ENCODE measurements around the gene TWF2.
A peak's percentile ranks its signal among the peaks of the same experiment; 100 is the strongest.
"Not testable (repeated sequence)": the region's sequence is repeated elsewhere in the genome, so short reads cannot be mapped to it uniquely, and the experiment has no call there.

The TWF2 gene

GRCh38 chr3:52238761-52239701 is at the start of gene TWF2:
TWF2 (minus strand) TSS chr3:52239158; CDS start chr3:52239016, 142 bp downstream.
- DNase-seq = peak; percentile 83

DNA sequence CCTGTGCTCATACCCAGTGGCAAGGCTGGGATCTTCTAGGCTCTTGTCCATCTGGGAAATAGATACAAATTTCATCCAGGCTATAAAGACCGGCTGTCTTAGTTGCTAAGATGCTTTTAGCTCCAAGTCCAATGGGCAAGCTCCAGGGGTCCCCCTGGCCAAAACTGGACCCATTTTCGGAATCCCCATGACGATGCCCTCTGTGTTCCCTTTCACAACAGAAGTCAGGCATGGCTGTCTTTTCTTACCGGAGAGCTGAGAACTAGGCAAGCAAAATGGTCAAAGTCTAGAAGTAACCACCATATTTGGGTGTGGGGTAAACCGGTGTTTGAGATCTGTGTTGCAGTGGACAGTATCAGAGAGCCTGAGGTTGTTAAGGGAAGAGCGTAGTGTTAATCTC is 49.7 kb upstream of the TWF2 start:
- no peak for DNase-seq

DNA sequence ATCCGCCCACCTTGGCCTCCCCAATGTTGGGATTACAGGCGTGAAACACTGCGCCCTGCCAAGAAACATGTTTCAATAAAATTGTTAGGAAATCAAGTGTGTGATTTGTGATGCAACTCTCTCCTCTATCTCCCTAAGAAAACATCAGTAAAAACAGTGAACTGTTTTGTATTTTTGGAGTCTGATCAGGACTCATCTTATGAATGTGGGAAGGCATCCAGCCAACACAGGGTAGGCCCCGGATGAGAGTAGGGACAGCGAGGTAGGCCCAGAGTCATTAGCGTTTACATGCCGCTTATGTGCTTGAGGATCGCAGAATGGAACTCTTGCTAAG is 47.8 kb upstream of the TWF2 start:
- no peak for DNase-seq

DNA sequence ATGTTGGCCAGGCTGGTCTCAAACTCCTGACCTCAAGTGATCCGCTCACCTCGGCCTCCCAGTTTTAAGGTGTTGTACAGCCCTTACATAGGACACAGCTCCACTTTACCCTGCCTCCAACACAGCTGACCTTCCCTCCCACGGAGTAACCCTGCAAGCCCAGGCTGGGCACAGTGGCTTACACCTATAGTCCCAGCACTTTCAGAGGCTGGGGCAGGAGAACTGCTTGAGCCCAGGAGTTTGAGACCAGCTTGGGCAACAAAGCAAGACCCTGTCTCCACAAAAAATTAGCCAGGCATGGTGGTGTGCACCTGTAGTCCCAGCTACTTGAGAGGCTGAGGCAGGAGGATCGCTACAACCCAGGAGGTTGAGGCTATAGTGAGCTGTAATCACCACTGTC is 45.1 kb upstream of the TWF2 start:
- DNase-seq = not testable (repeated sequence)

- no peak for DNase-seq
These were observed 44.3 kb upstream of the TWF2 start for GRCh38 chr3:52283306-52283705.

GRCh38 chr3:52281981-52282801 is 43.2 kb upstream of the TWF2 start:
- DNase-seq = peak; percentile 42

DNA sequence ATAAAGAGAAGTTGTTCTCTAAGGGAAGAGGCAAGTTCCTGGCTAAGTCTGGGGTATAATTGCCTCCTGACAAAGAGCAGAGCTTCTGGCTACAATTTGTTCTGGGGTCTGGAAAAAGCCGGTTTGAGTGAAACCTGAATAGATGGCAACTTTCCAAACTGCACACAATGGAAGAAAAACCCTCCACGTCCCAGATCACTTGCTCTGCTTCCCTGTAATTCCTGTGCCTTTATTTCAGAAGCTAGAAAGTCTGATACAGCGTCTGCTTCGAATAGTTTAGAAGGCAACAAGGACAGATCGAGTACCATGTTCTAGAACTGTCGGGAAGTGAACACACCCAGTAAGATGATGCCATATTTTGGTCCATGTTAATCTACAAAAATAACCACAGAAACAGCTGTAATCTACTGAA is 41.1 kb upstream of the TWF2 start:
- no peak for DNase-seq

GRCh38 chr3:52279596-52279995 is 40.6 kb upstream of the TWF2 start:
- DNase-seq = no peak

DNA sequence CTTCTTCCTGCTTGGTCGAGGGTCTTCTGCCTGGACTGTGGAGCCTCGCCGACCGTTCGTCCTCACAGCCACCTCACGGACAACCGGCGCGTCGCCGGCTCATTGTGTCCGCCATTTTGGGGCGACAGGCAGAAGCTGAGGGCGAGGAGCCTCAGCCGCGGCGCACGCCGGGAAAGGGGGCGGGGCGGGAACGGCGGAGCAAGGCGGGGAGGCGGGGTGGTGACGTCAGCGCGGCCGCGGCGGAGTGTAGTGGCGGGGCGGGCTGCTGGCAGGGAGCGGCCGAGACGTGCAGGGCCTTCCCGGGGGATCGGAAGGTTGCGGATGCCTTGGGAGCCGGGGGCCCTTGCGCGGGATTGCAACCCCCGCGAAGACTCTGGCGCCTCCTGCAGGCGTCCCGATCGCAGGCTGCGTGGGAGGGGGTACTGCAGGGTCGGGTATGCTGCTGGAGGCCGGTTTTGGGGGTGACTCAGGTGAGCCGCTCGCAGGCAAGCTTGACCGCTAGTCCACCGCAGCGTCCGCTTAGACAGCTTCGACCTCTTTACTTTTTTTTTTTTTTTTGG is 39.6 kb upstream of the TWF2 start, which contains the start of gene WDR82:
Gene WDR82, minus strand, starts transcription at position 140 of the 560 bp plus-strand sequence. CDS start 288 bp downstream, outside the sequence.
- peak; percentile 97 for DNase-seq

GRCh38 chr3:52277972-52278509 is 39.1 kb upstream of the TWF2 start:
- DNase-seq = no peak

GRCh38 chr3:52277071-52277964 is 38.4 kb upstream of the TWF2 start:
- DNase-seq = peak; percentile 69

DNA sequence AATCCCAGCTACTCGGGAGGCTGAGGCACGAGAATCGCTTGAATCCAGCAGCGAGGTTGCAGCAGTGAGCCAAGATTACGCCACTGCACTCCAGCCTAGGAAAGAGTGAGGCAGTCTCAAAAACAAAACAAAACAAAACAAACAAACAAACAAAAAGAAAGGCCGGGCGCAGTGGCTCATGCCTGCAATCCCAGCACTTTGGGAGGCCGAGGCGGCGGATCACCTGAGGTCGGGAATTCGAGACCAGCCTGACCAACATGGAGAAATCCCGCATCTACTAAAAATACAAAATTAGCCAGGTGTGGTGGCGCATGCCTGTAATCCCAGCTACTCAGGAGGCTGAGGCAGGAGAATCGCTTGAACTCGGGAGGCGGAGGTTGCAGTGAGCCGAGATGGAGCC is 35.8 kb upstream of the TWF2 start:
- DNase-seq = not testable (repeated sequence)

- DNase-seq = no peak
These were observed 33.9 kb upstream of the TWF2 start for GRCh38 chr3:52272831-52273230.

- not testable (repeated sequence) for DNase-seq
These were observed 33.2 kb upstream of the TWF2 start for GRCh38 chr3:52272172-52272571.

DNA sequence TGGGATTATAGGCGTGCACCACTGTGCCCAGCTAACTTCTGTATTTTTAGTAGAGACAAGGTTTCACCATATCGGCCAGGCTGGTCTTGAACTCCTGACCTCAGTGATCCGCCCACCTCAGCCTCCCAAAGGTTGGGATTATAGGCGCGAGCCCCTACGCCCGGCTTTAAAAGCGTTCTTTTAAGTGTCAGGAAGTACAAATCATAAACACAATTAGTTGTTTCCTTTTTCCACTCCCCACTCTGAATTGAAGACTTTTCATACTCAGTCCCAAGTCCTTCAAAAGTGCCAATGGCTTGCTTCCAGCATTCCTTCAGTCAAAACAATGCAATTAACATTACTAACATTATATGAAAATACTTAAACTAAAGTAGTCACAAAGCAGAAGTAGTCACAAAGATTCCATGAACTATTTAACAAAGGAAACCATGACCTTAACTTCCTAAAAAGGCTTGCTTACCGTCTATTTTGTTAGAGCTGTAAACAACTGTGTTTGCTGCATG is 31.3 kb upstream of the TWF2 start:
- no peak for DNase-seq

- no peak for DNase-seq
These were observed 30.8 kb upstream of the TWF2 start for GRCh38 chr3:52269776-52270175.

DNA sequence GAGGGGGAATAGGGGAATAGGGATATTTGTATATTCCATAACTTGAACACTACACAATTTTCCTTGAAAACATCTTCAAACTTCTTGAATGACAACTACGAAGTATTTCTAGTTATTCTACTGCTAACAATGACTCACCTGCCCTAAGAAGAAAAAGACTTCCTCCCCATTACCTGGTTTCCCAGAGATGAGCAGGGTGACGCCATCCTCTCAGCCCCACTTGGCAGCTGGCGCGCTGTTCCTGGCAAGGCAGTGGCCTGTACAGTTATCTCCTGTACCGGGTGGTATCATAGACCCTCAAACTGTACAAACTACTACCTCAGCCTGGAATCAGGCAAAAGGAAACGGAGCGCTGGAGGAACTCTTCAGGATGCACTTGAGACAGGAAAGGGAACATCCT is 29.1 kb upstream of the TWF2 start:
- no peak for DNase-seq

DNA sequence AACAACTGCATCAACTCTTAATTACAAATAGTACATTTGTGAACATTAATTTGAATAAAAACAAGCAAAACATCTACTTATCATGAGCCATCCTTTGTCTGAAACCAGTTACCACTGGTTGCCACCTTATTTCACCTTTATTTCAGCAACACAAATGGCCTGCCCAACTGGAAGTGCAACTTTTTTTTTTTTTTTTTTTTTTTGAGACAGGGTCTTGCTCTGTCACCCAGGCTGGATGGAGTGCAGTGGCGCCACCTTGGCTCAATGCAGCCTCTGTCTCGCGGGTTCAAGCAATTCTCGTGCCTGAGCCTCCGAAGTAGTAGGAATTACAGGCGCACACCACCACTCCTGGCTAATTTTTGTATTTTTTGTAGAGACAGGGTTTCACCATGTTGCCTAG is 26.4 kb upstream of the TWF2 start:
- DNase-seq = no peak

DNA sequence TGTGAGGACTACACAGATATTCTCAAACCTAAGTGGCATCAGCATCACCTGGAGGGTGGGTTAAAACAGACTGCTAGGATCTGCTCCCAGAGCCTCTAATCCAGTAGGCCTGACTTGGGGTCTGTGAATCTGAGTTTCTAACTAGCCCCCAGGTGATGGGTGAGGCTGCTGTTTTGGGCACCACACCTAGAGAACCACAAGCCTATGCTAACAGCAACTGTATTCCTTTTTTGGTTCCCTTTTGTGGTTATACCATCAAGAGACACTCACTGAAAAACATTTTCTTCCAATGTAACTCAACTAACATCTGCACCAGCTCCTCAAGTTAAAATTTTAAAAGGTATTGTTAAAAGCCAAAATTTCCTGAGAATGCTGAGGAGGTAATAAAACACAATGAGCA is 23.5 kb upstream of the TWF2 start:
- DNase-seq = no peak

DNA sequence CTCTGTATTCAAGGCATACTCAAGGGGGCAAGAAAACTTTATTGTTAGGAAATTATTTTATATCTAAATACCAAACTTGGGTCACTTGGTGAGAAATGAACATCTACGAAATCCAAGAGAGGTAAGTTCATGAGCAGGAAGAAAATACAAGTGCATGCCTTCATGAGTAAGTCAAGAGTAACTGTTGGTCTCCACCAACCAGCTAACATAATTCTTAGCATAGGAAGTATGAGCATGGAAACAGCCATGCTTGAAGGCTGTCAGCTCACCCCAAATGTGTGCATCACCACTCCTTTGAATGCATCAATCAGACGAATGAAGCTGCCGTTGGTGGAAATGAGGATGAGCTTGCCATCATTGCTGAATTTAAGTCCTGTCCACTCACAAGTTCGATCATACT is 20.5 kb upstream of the TWF2 start:
- DNase-seq = no peak

- DNase-seq = no peak
These were observed 20.1 kb upstream of the TWF2 start for GRCh38 chr3:52259035-52259434.

DNA sequence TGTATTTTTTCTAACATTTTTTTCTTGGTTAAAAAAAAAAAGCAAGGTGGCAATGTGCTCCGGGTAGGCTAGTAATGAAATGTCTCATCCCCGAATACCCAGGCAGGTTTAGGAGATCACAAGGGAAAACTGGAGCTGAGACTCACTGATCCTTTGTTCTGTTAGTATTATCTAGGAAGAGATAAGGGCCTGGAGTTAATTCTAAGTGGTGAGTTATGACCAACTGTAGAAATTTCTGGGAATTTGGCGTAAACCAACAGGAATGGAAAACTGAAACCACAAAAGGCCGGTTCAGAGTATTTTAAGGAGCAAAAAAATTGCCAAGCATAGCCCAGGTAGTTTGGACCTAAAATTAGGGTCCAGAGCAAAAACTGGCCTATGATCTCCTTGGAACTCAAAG is 19.0 kb upstream of the TWF2 start:
- DNase-seq = no peak

Measured in activated effector memory CD4-positive, alpha-beta T cell treated with Interleukin-2 at 50 U/mL for 16 hours (primary cell).